Uterine smooth muscle cell (primary cell): ENCODE data around the gene DNAJC13. TPM values are rescaled to one million over a fixed set of nuclear protein-coding genes. Genes with fewer than 3 reads are reported as not detected.

Source experiments
- total RNA-seq: library from RNA; depleted of rRNA; stranded (reverse); fragments of >200 nt; gene quantifications from 2 replicates; pipeline ENCODE4 v1.2.3, GENCODE V29; 2014

The DNAJC13 gene
- total RNA-seq: 103 and 107 TPM in 2 replicates

GRCh38 chr3:132416807-132417694 lies at the start of gene DNAJC13:
Gene DNAJC13, plus strand, starts transcription at chr3:132417502. Its CDS starts 17,049 bp downstream, at chr3:132434551.

Other genes with a start within 250 kb of the DNAJC13 start
- gene ACP3, start 100.1 kb upstream of the DNAJC13 start, total RNA-seq: 11.1 and 27.1 TPM in 2 replicates
- 1.5 and 2.1 TPM in 2 replicates for gene ACKR4, start 179.8 kb downstream of the DNAJC13 start, total RNA-seq
- gene ACAD11, start 242.3 kb downstream of the DNAJC13 start, total RNA-seq: 54.6 and 68.4 TPM in 2 replicates
- 49.0 and 52.1 TPM in 2 replicates for gene UBA5, start 242.8 kb downstream of the DNAJC13 start, total RNA-seq